Heart left ventricle (tissue), 13 donors: ENCODE measurements around the gene TOGARAM2.

Experiments
- CTCF ChIP-seq, 12 donors: fragments of 200-600 bp; sonication (generic) in 4 of 12; IDR thresholded peaks; one replicate each; pipeline versions ENCODE4 v1.5.0 to v1.8.0; 2018 to 2022; ENCODE audit warnings: antibody characterized with exemption in 12 of 12, mild to moderate bottlenecking in 5 of 12
- POLR2A ChIP-seq, 2 donors: fragments of 450-650 bp; IDR thresholded peaks; one replicate each; pipeline ENCODE4 v1.6.1; 2017; ENCODE audit warnings: antibody characterized with exemption in 2 of 2, mild to moderate bottlenecking in 2 of 2, moderate library complexity in 2 of 2
- donor health status: ischemic (EF 13 %, LVEDD 7.1; RV severe dilation, severe dysfunction).
- donor health status: DM: no; HTN: yes; CAD: no.
- donor health status: DM: no; HTN: no; CAD: no.
- donor health status: ischemic (EF 25% LVEDD 6.9; RV normal size, moderate dysfunction).
- donor health status: ischemic (EF 25% LVEDD 5.7; RV mildly dilated, moderate dysfunction).
- donor health status: ischemic (EF 35%, LVEDD 5.7; RV mildly dilated, moderate dysfunction).
- donor health status: nonischemic (EF 11% LVEDD 7.7; RV severe dilation, severe dysfunction).
- donor health status: DM: yes; HTN: yes; CAD: no.
- donor health status: PGD.
- donor health status: ischemic (EF 29% LVEDD 5.4; RV normal size, mild dysfunction).
- donor health status: nonischemic (EF 23%, LVEDD 6.1; RV moderate dilation, normal function).

- TF ChIP-seq CTCF (IDR thresholded peaks at IDR 0.05), result no peak
- no peak for TF ChIP-seq POLR2A (IDR thresholded peaks at IDR 0.05)
Observed at GRCh38 chr2:28970464-28971160, 10.5 kb upstream of the TOGARAM2 start.
